ENCODE measurements around the gene OTOG. TPM values are rescaled to one million over a fixed set of nuclear protein-coding genes. Genes with fewer than 3 reads are reported as not detected.

Gene OTOG
- total RNA-seq, 6 experiments from 2014 or later, result not detected

GRCh38 chr11:17544181-17544622 is 2.9 kb upstream of the OTOG start, which contains the start of gene USH1C:
USH1C (minus strand) TSS chr11:17544416; CDS start chr11:17544307, 109 bp downstream.
- no peaks in the 10 kb centered on the region for H3K9me3 ChIP-seq
- TF ChIP-seq, protein P1, sequence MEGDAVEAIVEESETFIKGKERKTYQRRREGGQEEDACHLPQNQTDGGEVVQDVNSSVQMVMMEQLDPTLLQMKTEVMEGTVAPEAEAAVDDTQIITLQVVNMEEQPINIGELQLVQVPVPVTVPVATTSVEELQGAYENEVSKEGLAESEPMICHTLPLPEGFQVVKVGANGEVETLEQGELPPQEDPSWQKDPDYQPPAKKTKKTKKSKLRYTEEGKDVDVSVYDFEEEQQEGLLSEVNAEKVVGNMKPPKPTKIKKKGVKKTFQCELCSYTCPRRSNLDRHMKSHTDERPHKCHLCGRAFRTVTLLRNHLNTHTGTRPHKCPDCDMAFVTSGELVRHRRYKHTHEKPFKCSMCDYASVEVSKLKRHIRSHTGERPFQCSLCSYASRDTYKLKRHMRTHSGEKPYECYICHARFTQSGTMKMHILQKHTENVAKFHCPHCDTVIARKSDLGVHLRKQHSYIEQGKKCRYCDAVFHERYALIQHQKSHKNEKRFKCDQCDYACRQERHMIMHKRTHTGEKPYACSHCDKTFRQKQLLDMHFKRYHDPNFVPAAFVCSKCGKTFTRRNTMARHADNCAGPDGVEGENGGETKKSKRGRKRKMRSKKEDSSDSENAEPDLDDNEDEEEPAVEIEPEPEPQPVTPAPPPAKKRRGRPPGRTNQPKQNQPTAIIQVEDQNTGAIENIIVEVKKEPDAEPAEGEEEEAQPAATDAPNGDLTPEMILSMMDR (IDR thresholded peaks at IDR 0.05), result no peak
- no peak for TF ChIP-seq POLR2A (IDR thresholded peaks at IDR 0.05)
- intact Hi-C loops (cut with DNase I), result no loop called here
- H3K27ac ChIP-seq, result no peak within 1 kb of the TSS
- no peak within 1 kb of the TSS for H3K4me3 ChIP-seq
- H3K4me1 ChIP-seq, result no peaks in the 10 kb centered on the region
- WGBS (ENCODE audit: insufficient coverage, low coverage, low lambda C conversion rate, missing lambda C conversion rate), result 33% methylated on average over 9 of the region's 32 CpGs
- DNase-seq (no peak), ATAC-seq (peak; percentile 32 to 57 (median 45))
- no peaks in the 10 kb centered on the region for H3K27me3 ChIP-seq
- no peaks in the 10 kb centered on the region for H3K36me3 ChIP-seq

- H3K27me3 ChIP-seq, result no peaks in the 10 kb centered on the region
- intact Hi-C loops (cut with DNase I), result no loop called here
- no peaks in the 10 kb centered on the region for H3K9me3 ChIP-seq
- H3K36me3 ChIP-seq, result no peaks in the 10 kb centered on the region
- DNase-seq, result no peak
- no peaks in the 10 kb centered on the region for H3K4me1 ChIP-seq
- TF ChIP-seq POLR2A (IDR thresholded peaks at IDR 0.05), result no peak
- TF ChIP-seq, protein P1 (IDR thresholded peaks at IDR 0.05), result no peak
- WGBS (ENCODE audit: insufficient coverage, low coverage, low lambda C conversion rate, missing lambda C conversion rate), result 33% methylated on average over 1 of the region's 2 CpGs
- no peak for ATAC-seq
- H3K4me3 ChIP-seq, result no peak overlapping the region
- H3K27ac ChIP-seq, result no peak overlapping the region
Measured at GRCh38 chr11:17546240-17546639, 819 bp upstream of the OTOG start.

DNA sequence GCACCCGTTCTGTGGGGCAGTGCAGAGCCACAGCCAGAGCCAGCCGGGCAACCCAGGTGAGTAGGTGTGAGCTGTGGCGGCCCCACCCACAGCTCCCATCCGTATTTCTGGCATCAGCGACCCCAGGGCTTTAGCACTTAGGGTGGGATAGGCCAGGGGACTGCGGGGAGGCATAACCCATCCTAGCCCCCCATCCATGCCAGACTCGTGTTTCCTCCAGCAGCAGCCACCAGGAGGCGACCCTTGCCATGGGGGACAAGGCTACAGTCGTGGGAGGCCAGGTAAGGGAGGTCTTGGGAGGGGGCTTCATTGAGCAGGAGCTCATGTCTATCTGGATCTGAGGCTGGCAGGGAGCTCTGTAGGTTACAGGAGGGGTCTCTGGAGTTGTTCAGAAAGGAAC is 873 bp downstream of the OTOG start:
- DNase-seq, result no peak
- 45% methylated on average over 8 of the region's 9 CpGs for WGBS (ENCODE audit: insufficient coverage, low coverage, low lambda C conversion rate, missing lambda C conversion rate)
- H3K4me1 ChIP-seq, result no peaks in the 10 kb centered on the region
- H3K27ac ChIP-seq, result no peak overlapping the region
- no peak for ATAC-seq
- no peak for TF ChIP-seq POLR2A (IDR thresholded peaks at IDR 0.05)
- TF ChIP-seq, protein P1 (IDR thresholded peaks at IDR 0.05), result no peak
- intact Hi-C loops (cut with DNase I), result no loop called here
- no peak overlapping the region for H3K4me3 ChIP-seq
- no peaks in the 10 kb centered on the region for H3K27me3 ChIP-seq
- no peaks in the 10 kb centered on the region for H3K9me3 ChIP-seq
- no peaks in the 10 kb centered on the region for H3K36me3 ChIP-seq

- TF ChIP-seq, protein P1 (IDR thresholded peaks at IDR 0.05), result no peak
- TF ChIP-seq POLR2A (IDR thresholded peaks at IDR 0.05), result no peak
- 37% methylated on average over 4 of the region's 6 CpGs for WGBS (ENCODE audit: insufficient coverage, low coverage, low lambda C conversion rate, missing lambda C conversion rate)
- Histone ChIP-seq H3K4me1 (no peaks in the 10 kb centered on the region), H3K36me3 (no peaks in the 10 kb centered on the region), H3K4me3 (no peak overlapping the region), H3K27ac (no peak overlapping the region), H3K9me3 (no peaks in the 10 kb centered on the region), H3K27me3 (no peaks in the 10 kb centered on the region)
- intact Hi-C loops (cut with DNase I), result no loop called here
- no peak for ATAC-seq
- DNase-seq, result no peak
Measured at GRCh38 chr11:17548444-17548843, 1.4 kb downstream of the OTOG start.
